Nephron progenitor cell (in vitro differentiated cells): ENCODE data around the gene TP73.

Source experiments
- DNase-seq: peaks from one replicate; pipeline ENCODE4 v3.0.0; 2021
- H3K27ac Mint-ChIP-seq: 2 replicates; pipeline ENCODE4 v1.8.0; 2021; ENCODE audit warnings: mild to moderate bottlenecking, moderate library complexity, mixed read lengths
- H3K27me3 Mint-ChIP-seq: 2 replicates; pipeline ENCODE4 v1.8.0; 2021; ENCODE audit warnings: mild to moderate bottlenecking, low read depth, mixed read lengths; ENCODE audit not compliant: poor library complexity
- H3K36me3 Mint-ChIP-seq: 2 replicates; pipeline ENCODE4 v1.8.0; 2021; ENCODE audit warnings: low read depth, mixed read lengths
- H3K4me1 Mint-ChIP-seq: 2 replicates; pipeline ENCODE4 v1.8.0; 2021; ENCODE audit warnings: mixed read lengths
- H3K4me3 Mint-ChIP-seq: 2 replicates; pipeline ENCODE4 v1.8.0; 2021; ENCODE audit warnings: mild to moderate bottlenecking, moderate library complexity, mixed read lengths
- H3K9me3 Mint-ChIP-seq: 2 replicates; pipeline ENCODE4 v1.8.0; 2021; ENCODE audit warnings: mild to moderate bottlenecking, moderate library complexity, mixed read lengths
- TF ChIP-seq, protein P1 (sequence below): fragments of 200-600 bp; sonication (generic); IDR thresholded peaks from 2 replicates; pipeline ENCODE4 v1.5.0; 2021; ENCODE audit warnings: antibody characterized with exemption

Gene TP73

DNA sequence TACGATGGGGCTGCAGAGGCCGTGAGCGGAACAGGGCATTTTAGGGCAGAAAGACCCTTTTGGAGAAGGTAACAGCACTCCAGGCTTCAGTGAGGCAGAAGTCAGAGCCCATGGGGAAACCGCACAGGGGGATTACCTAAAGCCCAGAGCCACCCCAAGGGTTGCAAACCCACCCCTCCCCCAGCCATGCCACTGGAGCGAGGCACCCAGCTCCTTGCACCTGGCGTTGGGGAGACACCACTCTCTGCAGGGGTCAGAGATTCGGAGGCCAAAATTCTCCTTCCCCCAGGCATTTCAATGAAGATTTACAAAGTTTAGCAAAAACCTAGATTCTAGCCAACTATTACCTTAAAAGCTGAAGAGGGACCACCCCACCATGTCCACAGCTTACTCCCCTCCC is 61.5 kb downstream of the TP73 start:
- peaks cover 45% of the 10 kb centered on the region for H3K27me3 Mint-ChIP-seq
- TF ChIP-seq, protein P1, sequence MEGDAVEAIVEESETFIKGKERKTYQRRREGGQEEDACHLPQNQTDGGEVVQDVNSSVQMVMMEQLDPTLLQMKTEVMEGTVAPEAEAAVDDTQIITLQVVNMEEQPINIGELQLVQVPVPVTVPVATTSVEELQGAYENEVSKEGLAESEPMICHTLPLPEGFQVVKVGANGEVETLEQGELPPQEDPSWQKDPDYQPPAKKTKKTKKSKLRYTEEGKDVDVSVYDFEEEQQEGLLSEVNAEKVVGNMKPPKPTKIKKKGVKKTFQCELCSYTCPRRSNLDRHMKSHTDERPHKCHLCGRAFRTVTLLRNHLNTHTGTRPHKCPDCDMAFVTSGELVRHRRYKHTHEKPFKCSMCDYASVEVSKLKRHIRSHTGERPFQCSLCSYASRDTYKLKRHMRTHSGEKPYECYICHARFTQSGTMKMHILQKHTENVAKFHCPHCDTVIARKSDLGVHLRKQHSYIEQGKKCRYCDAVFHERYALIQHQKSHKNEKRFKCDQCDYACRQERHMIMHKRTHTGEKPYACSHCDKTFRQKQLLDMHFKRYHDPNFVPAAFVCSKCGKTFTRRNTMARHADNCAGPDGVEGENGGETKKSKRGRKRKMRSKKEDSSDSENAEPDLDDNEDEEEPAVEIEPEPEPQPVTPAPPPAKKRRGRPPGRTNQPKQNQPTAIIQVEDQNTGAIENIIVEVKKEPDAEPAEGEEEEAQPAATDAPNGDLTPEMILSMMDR: no peak
- no peak overlapping the region for H3K4me3 Mint-ChIP-seq
- H3K36me3 Mint-ChIP-seq: no peaks in the 10 kb centered on the region
- DNase-seq: no peak
- no peaks in the 10 kb centered on the region for H3K9me3 Mint-ChIP-seq
- no peak overlapping the region for H3K27ac Mint-ChIP-seq
- peaks cover 9% of the 10 kb centered on the region for H3K4me1 Mint-ChIP-seq

DNA sequence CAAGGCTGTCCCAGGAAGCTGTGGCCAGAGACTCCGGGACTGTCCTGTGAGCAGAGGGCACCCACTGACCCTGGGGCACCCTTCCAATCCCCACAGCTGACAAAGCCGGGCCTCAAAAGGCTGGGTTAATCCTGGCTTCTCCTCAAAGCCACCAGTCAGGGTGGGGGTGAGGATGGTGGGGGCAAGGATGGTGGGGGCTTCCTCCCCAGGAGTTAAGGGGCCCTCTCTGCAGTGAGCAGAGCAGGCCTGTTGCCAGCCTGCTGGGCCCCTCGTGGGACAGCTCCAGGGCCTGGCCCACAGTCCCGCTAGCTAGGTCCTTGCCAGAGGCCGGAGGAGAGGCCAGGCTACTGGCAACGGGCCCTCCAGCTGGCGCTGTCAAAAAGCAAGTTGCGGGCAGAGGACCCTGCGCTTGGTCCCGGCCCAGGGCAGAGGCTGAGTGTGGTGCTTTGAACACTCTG is 62.0 kb downstream of the TP73 start:
- Mint-ChIP-seq H3K4me1 (peaks cover 9% of the 10 kb centered on the region), H3K27me3 (peaks cover 42% of the 10 kb centered on the region), H3K27ac (no peak overlapping the region), H3K9me3 (no peaks in the 10 kb centered on the region), H3K36me3 (no peaks in the 10 kb centered on the region), H3K4me3 (no peak overlapping the region)
- no peak for DNase-seq
- TF ChIP-seq, protein P1: no peak

DNA sequence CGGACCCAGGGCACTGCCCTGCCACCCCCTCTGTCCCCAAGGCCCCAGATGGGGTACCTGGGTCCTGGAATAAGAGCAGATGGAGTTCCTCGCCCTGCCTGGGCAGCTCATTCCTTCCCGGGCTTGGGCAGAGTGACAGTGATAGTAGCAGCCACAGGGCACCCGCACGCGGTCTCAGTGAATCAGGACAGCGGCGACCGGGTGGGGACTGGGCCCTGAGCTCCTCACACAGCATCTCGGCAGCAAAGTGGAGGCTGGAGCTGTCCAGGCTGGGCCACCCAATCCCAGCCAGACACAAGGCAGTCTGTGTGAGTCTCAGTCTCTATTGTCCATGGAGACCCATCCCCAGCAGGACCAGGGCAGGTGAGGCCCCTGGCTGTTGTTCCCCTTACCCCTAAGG is 62.5 kb downstream of the TP73 start:
- Mint-ChIP-seq H3K9me3 (no peaks in the 10 kb centered on the region), H3K27me3 (peaks cover 43% of the 10 kb centered on the region), H3K4me1 (peaks cover 9% of the 10 kb centered on the region), H3K27ac (no peak overlapping the region), H3K36me3 (no peaks in the 10 kb centered on the region), H3K4me3 (no peak overlapping the region)
- TF ChIP-seq, protein P1: no peak
- no peak for DNase-seq

DNA sequence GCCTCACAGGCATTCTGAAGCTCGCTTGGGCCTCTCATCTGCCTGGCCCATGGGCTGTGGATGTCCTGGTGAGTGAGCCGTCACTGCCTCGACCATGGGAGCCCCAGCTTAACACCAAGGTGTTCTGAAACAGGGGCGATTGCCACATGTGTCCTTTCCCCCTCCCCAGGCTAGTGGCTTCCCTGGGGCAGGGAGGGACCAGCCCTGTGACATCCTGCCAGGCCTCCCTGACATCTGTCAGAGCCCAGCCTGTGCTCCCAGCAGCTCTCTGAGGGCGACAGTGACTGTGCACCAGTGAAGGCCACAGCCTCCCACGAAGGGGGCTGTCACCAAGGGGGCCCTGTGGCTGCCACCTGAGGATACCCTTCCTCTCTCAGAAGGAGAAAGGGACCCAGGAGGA is 64.0 kb downstream of the TP73 start:
- DNase-seq: no peak
- Mint-ChIP-seq H3K27me3 (peaks cover 43% of the 10 kb centered on the region), H3K27ac (no peak overlapping the region), H3K4me1 (peaks cover 5% of the 10 kb centered on the region), H3K4me3 (no peak overlapping the region), H3K9me3 (no peaks in the 10 kb centered on the region), H3K36me3 (no peaks in the 10 kb centered on the region)
- TF ChIP-seq, protein P1: no peak

DNA sequence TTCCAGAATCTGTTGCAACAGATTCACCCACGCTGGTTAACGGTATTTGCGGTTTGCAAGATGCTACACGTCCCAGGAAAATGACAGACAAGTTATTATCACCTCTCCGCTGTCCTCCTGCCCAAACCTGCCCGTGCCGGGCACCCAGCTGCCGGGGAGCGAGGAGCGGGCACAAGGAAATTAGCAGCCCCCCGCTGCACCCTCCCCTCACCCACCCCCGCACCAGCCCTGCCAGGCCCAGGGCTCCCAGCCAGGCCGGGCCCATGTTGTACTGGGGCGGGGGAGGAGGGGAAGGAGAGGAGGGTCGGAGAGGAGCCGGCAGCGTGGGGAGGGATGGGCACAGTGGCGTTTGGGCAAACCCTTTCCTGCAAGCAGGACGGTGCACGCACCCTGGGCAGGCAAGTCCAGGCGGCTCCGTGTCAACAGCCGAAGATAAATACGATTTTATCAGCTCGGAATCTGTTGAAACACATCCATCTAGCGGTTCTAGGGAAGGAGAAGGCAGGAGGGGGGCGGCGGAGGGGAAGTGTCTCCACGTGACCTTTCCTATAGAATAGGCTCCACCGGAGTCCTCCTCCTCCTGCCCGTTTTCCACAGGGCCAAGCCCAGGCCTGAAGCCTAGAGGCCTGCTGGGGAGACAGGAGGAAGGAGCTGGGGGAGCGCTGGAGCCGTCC is 64.9 kb downstream of the TP73 start:
- H3K9me3 Mint-ChIP-seq: no peaks in the 10 kb centered on the region
- no peak overlapping the region for H3K4me3 Mint-ChIP-seq
- H3K27me3 Mint-ChIP-seq: peaks cover 39% of the 10 kb centered on the region
- no peak overlapping the region for H3K27ac Mint-ChIP-seq
- TF ChIP-seq, protein P1: no peak
- H3K36me3 Mint-ChIP-seq: no peaks in the 10 kb centered on the region
- peaks cover 1% of the 10 kb centered on the region for H3K4me1 Mint-ChIP-seq
- DNase-seq: no peak
